H1 (cell line): ENCODE results near the gene ATP2A3. TPM values are rescaled to one million over a fixed set of nuclear protein-coding genes. Genes with fewer than 3 reads are reported as not detected.

Experiments
- CTCF ChIA-PET: fragments of 300-600 bp; sonication (Branson Sonifier 250); formaldehyde crosslinking; loops from one replicate; lab custom pipeline; 2021; ENCODE audit not compliant: partially characterized antibody; lab: Charles Lee
- POLR2A ChIA-PET: fragments of 300-600 bp; sonication (Branson Sonifier 250); formaldehyde crosslinking; loops from one replicate; lab custom pipeline; 2021; ENCODE audit warnings: inconsistent platforms; ENCODE audit not compliant: partially characterized antibody; lab: Charles Lee
- DNase-seq, 2 experiments: peaks; one replicate each; pipeline versions ENCODE4 v3.0.0 to v3.0.0-alpha.2; 2010 to 2022; ENCODE audit warnings: low spot score in 2 of 2, low read depth in 1 of 2, mixed read lengths in 1 of 2
- FAIRE-seq: peaks from 2 replicates; lab custom pipeline; 2011; peaks lifted over from hg19 to GRCh38; lab: Jason Lieb, UNC
- H2AFZ ChIP-seq: 2 replicates; pipeline ENCODE4 v1.8.1; 2012; ENCODE audit warnings: low read length, inconsistent platforms
- H2AK5ac ChIP-seq: 2 replicates; pipeline ENCODE4 v1.6.1; 2013; ENCODE audit warnings: low read depth, low read length
- H2BK120ac ChIP-seq: replicated peaks from 2 replicates; pipeline ENCODE3; 2013; ENCODE audit warnings: low read depth, low read length, inconsistent platforms
- H2BK12ac ChIP-seq: 2 replicates; pipeline ENCODE4 v1.6.1; 2013; ENCODE audit warnings: low read depth, low read length
- H2BK15ac ChIP-seq: 2 replicates; pipeline ENCODE4 v1.6.1; 2013; ENCODE audit warnings: low read length
- H2BK20ac ChIP-seq: 2 replicates; pipeline ENCODE4 v1.6.1; 2013; ENCODE audit warnings: low read length
- H2BK5ac ChIP-seq: 2 replicates; pipeline ENCODE4 v1.6.1; 2013; ENCODE audit warnings: low read depth, low read length
- H3K14ac ChIP-seq: 2 replicates; pipeline ENCODE4 v1.6.1; 2013; ENCODE audit warnings: inconsistent platforms; ENCODE audit not compliant: insufficient read length
- H3K18ac ChIP-seq: 2 replicates; pipeline ENCODE4 v1.6.1; 2013; ENCODE audit warnings: low read length; ENCODE audit errors: extremely low read depth
- H3K23ac ChIP-seq: 2 replicates; pipeline ENCODE4 v1.6.1; 2013; ENCODE audit warnings: inconsistent platforms; ENCODE audit not compliant: insufficient read length
- H3K23me2 ChIP-seq: 2 replicates; pipeline ENCODE4 v1.6.1; 2013; ENCODE audit warnings: low read depth, low read length
- H3K27ac ChIP-seq: 2 replicates; pipeline ENCODE4 v1.6.1; 2011; ENCODE audit warnings: low read depth, low read length, inconsistent platforms
- H3K27me3 ChIP-seq, 4 experiments: replicated peaks in 1 of 4; 1 replicate in 1 of 4; 2 replicates in 3 of 4; pipeline versions ENCODE4 v1.6.1 to v1.8.1; 2011 to 2013; ENCODE audit warnings: low read length in 3 of 4, mild to moderate bottlenecking in 3 of 4, inconsistent platforms in 2 of 4, mixed read lengths in 2 of 4, moderate library complexity in 1 of 4; ENCODE audit not compliant: control insufficient read depth in 3 of 4, insufficient read depth in 3 of 4; ENCODE audit errors: extremely low read depth in 1 of 4
- H3K36me3 ChIP-seq, 4 experiments: 2 replicates each; pipeline versions ENCODE4 v1.6.1 to v1.8.1; 2011 to 2013; ENCODE audit warnings: mild to moderate bottlenecking in 4 of 4, low read length in 3 of 4, moderate library complexity in 2 of 4, control low read depth in 1 of 4, inconsistent platforms in 1 of 4; ENCODE audit not compliant: insufficient read depth in 4 of 4, control insufficient read depth in 2 of 4
- H3K4ac ChIP-seq: replicated peaks from 2 replicates; pipeline ENCODE3; 2013; ENCODE audit warnings: low read length, low read depth, mixed read lengths, inconsistent platforms; ENCODE audit not compliant: insufficient read length
- H3K4me1 ChIP-seq, 4 experiments: replicated peaks in 1 of 4; 1 replicate in 1 of 4; 2 replicates in 3 of 4; pipeline versions ENCODE4 v1.6.1 to v1.8.1; 2011 to 2013; ENCODE audit warnings: low read length in 3 of 4, inconsistent platforms in 2 of 4, mixed read lengths in 1 of 4; ENCODE audit not compliant: insufficient read depth in 4 of 4, control insufficient read depth in 3 of 4
- H3K4me2 ChIP-seq, 2 experiments: 2 replicates each; pipeline versions ENCODE4 v1.6.1 to v1.8.1; 2011 to 2013; ENCODE audit warnings: low read depth in 2 of 2, low read length in 2 of 2, control low read depth in 1 of 2, inconsistent platforms in 1 of 2, mild to moderate bottlenecking in 1 of 2; ENCODE audit not compliant: insufficient read depth in 1 of 2
- H3K4me3 ChIP-seq, 4 experiments: fragments of 200-600, 300-600 bp in 1 of 4; sonication (generic), shearing (Covaris generic), sonication (Bioruptor Twin) in 1 of 4; 2 replicates each; pipeline versions ENCODE4 v1.5.1 to v1.8.1; 2011 to 2016; ENCODE audit warnings: low read length in 4 of 4, low read depth in 3 of 4, control low read depth in 2 of 4, inconsistent platforms in 2 of 4, mild to moderate bottlenecking in 2 of 4, mixed read lengths in 1 of 4, moderate library complexity in 1 of 4; ENCODE audit not compliant: insufficient read depth in 2 of 4; ENCODE audit errors: extremely low read depth in 1 of 4
- H3K56ac ChIP-seq: replicated peaks from 2 replicates; pipeline ENCODE3; 2013; ENCODE audit warnings: low read depth, mild to moderate bottlenecking, mixed read lengths, low read length, inconsistent platforms; ENCODE audit not compliant: insufficient read length
- H3K79me1 ChIP-seq: 2 replicates; pipeline ENCODE4 v1.6.1; 2013; ENCODE audit warnings: low read depth, low read length, control low read depth
- H3K79me2 ChIP-seq, 2 experiments: 2 replicates each; pipeline versions ENCODE4 v1.6.1 to v1.8.1; 2012 to 2013; ENCODE audit warnings: low read length in 2 of 2, mild to moderate bottlenecking in 2 of 2, inconsistent platforms in 1 of 2; ENCODE audit not compliant: insufficient read depth in 2 of 2, control insufficient read depth in 1 of 2
- H3K9ac ChIP-seq, 4 experiments: replicated peaks in 1 of 4; 1 replicate in 1 of 4; 2 replicates in 3 of 4; pipeline versions ENCODE4 v1.6.1 to v1.8.1; 2011 to 2013; ENCODE audit warnings: low read depth in 3 of 4, low read length in 3 of 4, control low read depth in 2 of 4, mild to moderate bottlenecking in 2 of 4, moderate library complexity in 2 of 4, inconsistent platforms in 1 of 4; ENCODE audit errors: extremely low read depth in 1 of 4
- H3K9me3 ChIP-seq, 2 experiments: 2 replicates each; pipeline versions ENCODE4 v1.6.1 to v1.8.1; 2012 to 2013; ENCODE audit warnings: mild to moderate bottlenecking in 2 of 2, moderate library complexity in 2 of 2, control low read depth in 1 of 2, inconsistent platforms in 1 of 2, low read depth in 1 of 2, low read length in 1 of 2, mixed read lengths in 1 of 2; ENCODE audit not compliant: insufficient read depth in 2 of 2
- H4K20me1 ChIP-seq, 2 experiments: replicated peaks in 1 of 2; 2 replicates each; pipeline versions ENCODE3 to v1.8.1; 2011 to 2013; ENCODE audit warnings: inconsistent platforms in 2 of 2, low read length in 2 of 2, mild to moderate bottlenecking in 1 of 2; ENCODE audit not compliant: insufficient read depth in 2 of 2, control insufficient read depth in 1 of 2
- H4K5ac ChIP-seq: 2 replicates; pipeline ENCODE4 v1.6.1; 2013; ENCODE audit warnings: low read length, low read depth, mixed read lengths, inconsistent platforms; ENCODE audit not compliant: insufficient read length
- H4K8ac ChIP-seq: 2 replicates; pipeline ENCODE4 v1.8.0; 2013; ENCODE audit warnings: mild to moderate bottlenecking, moderate library complexity, low read length, inconsistent platforms; ENCODE audit not compliant: insufficient read depth; ENCODE audit errors: extremely low read depth
- H4K91ac ChIP-seq: replicated peaks from 2 replicates; pipeline ENCODE3; 2013; ENCODE audit warnings: low read length, mixed read lengths, inconsistent platforms; ENCODE audit not compliant: insufficient read length
- BRCA1 ChIP-seq: IDR thresholded peaks from 2 replicates; pipeline ENCODE4 v1.6.1; 2012; ENCODE audit warnings: low read depth, low read length, improper control_type of control experiment
- EGR1 ChIP-seq: IDR thresholded peaks from 2 replicates; pipeline ENCODE4 v1.6.1; 2011; ENCODE audit warnings: low read depth, low read length, borderline replicate concordance
- FOSL1 ChIP-seq: IDR thresholded peaks from 2 replicates; pipeline ENCODE4 v1.6.1; 2011; ENCODE audit warnings: mild to moderate bottlenecking, low read depth, low read length, moderate library complexity; ENCODE audit not compliant: insufficient read depth
- GTF2F1 ChIP-seq: IDR thresholded peaks from 2 replicates; pipeline ENCODE4 v1.6.1; 2012; ENCODE audit warnings: low read depth, low read length, improper control_type of control experiment, borderline replicate concordance
- JUND ChIP-seq: IDR thresholded peaks from 2 replicates; pipeline ENCODE4 v1.6.1; 2011; ENCODE audit warnings: mild to moderate bottlenecking, improper control_type of control experiment, low read length
- POU5F1 ChIP-seq: IDR thresholded peaks from 2 replicates; pipeline ENCODE4 v1.6.1; 2011; ENCODE audit warnings: low read depth, mild to moderate bottlenecking, low read length, moderate library complexity
- RBBP5 ChIP-seq: IDR thresholded peaks from 2 replicates; pipeline ENCODE4 v1.7.1; 2012; ENCODE audit warnings: low read depth, mild to moderate bottlenecking, inconsistent platforms, low read length, moderate library complexity, borderline replicate concordance
- RFX5 ChIP-seq: IDR thresholded peaks from 2 replicates; pipeline ENCODE4 v1.6.1; 2011; ENCODE audit warnings: low read depth, low read length, improper control_type of control experiment, borderline replicate concordance
- RXRA ChIP-seq: IDR thresholded peaks from 2 replicates; pipeline ENCODE4 v1.6.1; 2011; ENCODE audit warnings: low read depth, mild to moderate bottlenecking, low read length, moderate library complexity; ENCODE audit not compliant: insufficient read depth
- SIN3A ChIP-seq, 2 experiments: IDR thresholded peaks in 1 of 2; conservative IDR thresholded peaks in 1 of 2; 2 replicates each; pipeline ENCODE4 v1.6.1; 2011 to 2012; ENCODE audit warnings: low read length in 2 of 2, improper control_type of control experiment in 1 of 2, low read depth in 1 of 2, mild to moderate bottlenecking in 1 of 2
- SIX5 ChIP-seq: IDR thresholded peaks from 2 replicates; pipeline ENCODE4 v1.6.1; 2011; ENCODE audit warnings: mild to moderate bottlenecking, low read depth, low read length
- USF2 ChIP-seq: IDR thresholded peaks from 2 replicates; pipeline ENCODE4 v1.6.1; 2011; ENCODE audit warnings: low read length, improper control_type of control experiment
- WGBS, 2 experiments: shearing (Covaris generic) in 1 of 2; methylation state at CpG; one replicate each; pipeline versions ENCODE4 v1.1.6 to v1.1.7; 2013 to 2015; ENCODE audit warnings: low lambda C conversion rate in 2 of 2, mixed read lengths in 2 of 2, inconsistent platforms in 1 of 2, low coverage in 1 of 2, missing lambda C conversion rate in 1 of 2; ENCODE audit not compliant: insufficient replicate concordance in 2 of 2, insufficient coverage in 1 of 2, insufficient read length in 1 of 2; ENCODE audit errors: extremely low coverage in 1 of 2, missing lambda C conversion rate in 1 of 2; 5-methylcytosine and 5-hydroxymethylcytosine counted together
- polyA plus RNA-seq, 7 experiments: library from polyadenylated mRNA; depleted of rRNA in 3 of 7; stranded (reverse) in 5 of 7; unstranded in 2 of 7; fragments of >200 nt in 5 of 7; fragments of 200-250 nt in 2 of 7; gene quantifications; 1 replicate in 5 of 7; 2 replicates in 1 of 7; 4 replicates in 1 of 7; pipeline versions ENCODE4 v1.2.1 to v1.2.3, GENCODE V29; 2011 to 2013; ENCODE audit warnings: missing spikeins in 2 of 7, mixed read lengths in 2 of 7
- total RNA-seq: library from RNA; stranded (reverse); fragmentation: NEBNext Ultra II Directional; extraction: Animal tissue kit (Norgen Biotek cat#: 25700); gene quantifications from 2 replicates; pipeline ENCODE4 v1.2.1, GENCODE V29; 2021

ATP2A3 gene
- total and polyA plus RNA-seq, 2 of the 8 experiments (the other 6 are each of a cell fraction or from before 2014, with no cell fraction given), result 18.4 to 32.5 TPM

DNA sequence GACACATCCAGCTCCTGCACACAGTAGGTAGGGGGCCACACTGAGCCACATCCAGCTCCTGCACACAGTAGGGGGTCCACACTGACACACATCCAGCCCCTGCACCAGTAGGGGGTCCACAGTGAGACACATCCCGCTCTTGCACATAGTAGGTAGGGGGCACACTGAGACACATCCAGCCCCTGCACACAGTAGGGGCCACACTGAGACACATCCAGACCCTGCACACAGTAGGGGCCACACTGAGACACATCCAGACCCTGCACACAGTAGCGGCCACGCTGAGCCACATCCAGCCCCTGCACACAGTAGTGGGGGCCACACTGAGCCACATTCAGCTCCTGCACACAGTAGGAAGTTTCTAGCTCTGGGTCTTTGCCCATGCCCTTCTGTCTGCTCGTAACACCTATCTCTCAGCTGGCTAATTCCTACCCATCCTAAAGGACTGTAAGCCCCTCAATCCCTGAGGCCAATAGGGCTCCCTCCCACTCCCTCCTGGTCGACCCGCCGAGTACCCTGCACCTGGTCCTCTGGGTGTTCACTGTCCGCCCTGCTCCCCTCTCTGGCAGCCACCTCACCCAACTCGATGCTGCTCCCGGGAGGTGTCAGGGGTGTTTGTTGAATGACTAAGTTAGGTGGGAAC lies 9.4 kb upstream of the ATP2A3 start:
- H4K5ac ChIP-seq, result no peak overlapping the region
- no peak overlapping the region for H3K23ac ChIP-seq
- H3K4me1 ChIP-seq, result peaks cover 0 to 23% (median 7%) of the 10 kb centered on the region in 4 experiments; a peak in 5 of 7 replicates
- FAIRE-seq (no peak), DNase-seq (no peak)
- no peak overlapping the region for H3K27ac ChIP-seq
- H3K36me3 ChIP-seq, result no peaks in the 10 kb centered on the region
- H2BK120ac ChIP-seq, result no peak overlapping the region
- H3K4me3 ChIP-seq, result no peak overlapping the region
- no peak overlapping the region for H4K8ac ChIP-seq
- 0 out of 2 replicates have a peak overlapping the region, but pooled peaks have one; percentile 55 for H2BK20ac ChIP-seq
- POLR2A ChIA-PET, result interaction anchor here (1.0 to 2.3 kb wide), 2 partner anchors 12 to 14 kb away, joined by 4 to 6 read pairs; no protein-coding TSS in a partner anchor
- H3K14ac ChIP-seq, result no peak overlapping the region
- no peak overlapping the region for H2BK15ac ChIP-seq
- no peak overlapping the region for H2AK5ac ChIP-seq
- TF ChIP-seq BRCA1, result no peak
- TF ChIP-seq EGR1, result no peak
- TF ChIP-seq RXRA, result no peak
- no peak for TF ChIP-seq GTF2F1
- no peak for TF ChIP-seq FOSL1
- no peak for TF ChIP-seq SIX5
- TF ChIP-seq USF2, result no peak
- TF ChIP-seq JUND, result no peak
- no peak for TF ChIP-seq RFX5
- TF ChIP-seq SIN3A (conservative IDR thresholded peaks at IDR 0.05 in 1 of 2, IDR thresholded peaks at IDR 0.05 in 1 of 2; ENCODE audit: low read depth in 1 of 2, low read length in 2 of 2), result no peak
- no peak for TF ChIP-seq POU5F1
- TF ChIP-seq RBBP5, result no peak
- H3K18ac ChIP-seq, result no peak overlapping the region
- H4K20me1 ChIP-seq, result no peaks in the 10 kb centered on the region
- WGBS, 2 experiments, result 95% methylated on average over 10 of the region's 10 CpGs; no CpG with 5 or more reads in 1 of the 2 experiments
- no peaks in the 10 kb centered on the region; a peak in 1 of 7 replicates for H3K27me3 ChIP-seq
- H3K4ac ChIP-seq, result no peak overlapping the region
- CTCF ChIA-PET, result interaction anchor here (0.7 to 2.3 kb wide), 5 partner anchors 12 to 32 kb away, joined by 3 to 6 read pairs (median 4); no protein-coding TSS in a partner anchor
- H2AFZ ChIP-seq, result no peak overlapping the region
- H3K9ac ChIP-seq, result no peak overlapping the region
- H3K9me3 ChIP-seq, result peaks cover 6 to 7% of the 10 kb centered on the region in 2 experiments; a peak in 2 of 4 replicates
- no peak overlapping the region for H2BK5ac ChIP-seq
- no peaks in the 10 kb centered on the region for H3K23me2 ChIP-seq
- no peaks in the 10 kb centered on the region for H3K79me2 ChIP-seq
- H3K79me1 ChIP-seq, result no peaks in the 10 kb centered on the region
- H4K91ac ChIP-seq, result no peak overlapping the region
- H3K4me2 ChIP-seq, result no peak overlapping the region
- no peak overlapping the region; the same call in 1 of the 2 replicates for H2BK12ac ChIP-seq
- no peak overlapping the region for H3K56ac ChIP-seq
